ENCODE data around the gene ARHGAP15.

ARHGAP15 gene

DNA sequence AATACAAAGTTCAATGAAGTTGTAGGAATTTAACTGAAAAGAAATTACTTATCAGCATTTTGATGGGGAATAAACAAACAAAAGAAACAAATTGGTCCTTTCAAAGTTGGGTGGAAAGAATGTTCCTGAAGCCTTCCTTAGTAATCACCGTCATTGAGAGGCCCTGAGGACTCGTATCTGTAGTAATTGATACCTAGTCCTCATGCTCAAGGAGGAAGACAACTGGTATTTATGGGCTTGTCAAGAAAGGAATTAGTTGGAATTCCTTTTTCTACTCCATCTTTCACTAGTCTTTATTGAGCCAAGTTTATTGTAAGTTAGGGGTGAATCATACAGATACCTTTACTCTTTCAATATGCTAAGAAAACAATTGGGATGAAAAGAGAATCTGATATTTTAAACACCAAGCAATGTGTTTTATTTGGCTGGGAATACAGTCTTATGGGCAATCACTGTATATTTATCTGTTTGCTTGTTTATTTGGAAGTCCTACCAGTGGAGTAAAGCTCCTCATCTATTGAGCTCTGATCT, 324.8 kb downstream of the ARHGAP15 start:
- no peak for DNase-seq (ENCODE audit: low read depth)

DNA sequence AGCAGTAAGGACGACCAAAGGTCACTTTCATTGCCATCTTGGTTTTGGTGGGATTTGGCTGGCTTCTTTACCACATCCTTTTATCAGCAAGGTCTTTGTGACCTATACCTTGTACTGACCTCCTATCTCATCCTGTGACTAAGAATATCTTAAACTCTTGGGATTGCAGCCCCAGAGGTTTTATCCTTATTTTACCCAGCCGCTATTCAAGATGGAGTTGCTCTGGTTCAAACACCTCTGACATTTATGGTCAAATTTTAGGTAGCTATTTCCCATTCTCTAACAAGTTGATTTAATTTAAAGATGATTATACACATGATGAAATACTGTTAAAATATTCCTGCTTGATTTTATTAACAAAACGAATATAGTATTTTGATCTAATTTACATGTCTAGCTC, 326.1 kb downstream of the ARHGAP15 start:
- DNase-seq (ENCODE audit: low read depth): no peak

DNA sequence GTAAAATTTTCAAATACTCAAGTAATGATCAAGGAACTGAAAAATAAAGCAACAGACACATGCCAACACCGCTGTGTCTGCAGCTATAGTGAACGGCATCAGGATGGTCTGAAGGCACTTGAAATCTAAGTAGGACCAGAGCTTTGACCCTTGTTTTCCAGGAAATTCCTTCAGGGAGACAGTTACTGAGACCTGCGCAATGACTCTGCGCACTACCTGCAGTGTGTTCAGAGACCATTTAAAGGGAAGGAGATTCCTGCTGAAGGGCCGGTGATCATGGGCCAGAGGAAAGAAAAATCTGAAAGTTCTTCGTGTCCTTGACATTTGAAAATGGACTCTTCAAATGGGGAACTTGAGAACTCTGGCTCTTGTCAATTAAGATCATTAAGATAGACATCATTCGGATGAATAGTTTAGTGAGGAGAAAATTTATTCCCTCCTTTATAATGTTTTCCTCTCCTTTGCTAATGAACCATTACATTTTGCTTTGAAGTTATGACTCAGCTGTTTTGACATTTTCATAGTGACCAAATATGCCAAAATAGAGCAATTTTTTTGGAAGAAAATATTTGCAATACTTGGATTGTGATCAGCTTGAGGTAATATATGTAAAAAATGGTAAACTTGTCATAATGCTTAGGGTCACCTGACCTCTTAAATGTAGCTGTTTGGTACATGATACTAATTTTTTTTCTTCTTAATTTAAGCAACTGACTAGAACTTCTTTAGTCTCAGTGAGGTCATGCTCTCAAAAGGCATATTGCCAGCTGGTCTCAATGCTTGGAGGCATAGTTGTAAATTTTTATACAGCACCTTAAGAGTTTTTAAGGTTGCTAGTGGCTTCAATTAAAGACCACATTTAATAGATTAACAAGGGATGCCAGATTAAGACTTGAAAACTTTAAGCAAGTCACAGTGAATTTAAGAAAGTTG, 329.3 kb downstream of the ARHGAP15 start:
- no peak for DNase-seq (ENCODE audit: low read depth)

DNA sequence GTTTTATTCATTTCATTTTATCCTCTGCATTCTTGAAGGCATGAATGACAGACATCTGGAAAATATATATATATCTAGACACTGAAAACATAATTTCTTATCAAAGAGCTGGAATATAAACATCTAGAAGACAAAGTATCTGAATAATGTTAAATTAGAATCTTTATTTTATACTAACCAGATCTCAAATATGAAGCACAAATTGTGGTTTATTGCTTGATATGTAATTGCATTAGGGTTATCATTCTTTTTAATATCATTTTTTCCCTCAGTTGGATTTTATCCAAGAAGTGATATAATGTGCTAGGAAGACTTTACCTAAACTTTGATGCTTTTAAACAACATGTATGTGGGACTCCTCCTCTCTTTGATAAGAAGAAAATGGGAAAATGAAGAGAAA, 331.2 kb downstream of the ARHGAP15 start:
- no peak for DNase-seq (ENCODE audit: low read depth)

DNA sequence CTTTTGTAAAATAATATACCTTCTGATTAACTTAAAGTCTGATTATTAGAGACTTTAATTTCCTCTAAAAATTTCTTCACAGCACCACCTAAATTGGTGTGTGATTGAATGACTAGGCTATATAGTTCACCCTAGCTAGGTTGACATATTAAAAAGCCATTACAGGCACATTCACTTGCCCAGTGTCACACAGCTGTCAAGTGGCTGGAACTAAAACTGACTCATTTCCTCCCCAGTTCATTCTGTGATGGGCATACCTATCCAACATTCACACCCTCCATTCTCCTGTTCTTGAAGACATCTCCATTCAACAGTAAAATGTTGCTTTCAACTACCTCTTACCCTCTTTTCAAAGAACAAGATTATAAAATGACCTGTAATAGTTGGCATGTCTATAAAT, 334.5 kb downstream of the ARHGAP15 start:
- DNase-seq (ENCODE audit: low read depth): no peak

DNA sequence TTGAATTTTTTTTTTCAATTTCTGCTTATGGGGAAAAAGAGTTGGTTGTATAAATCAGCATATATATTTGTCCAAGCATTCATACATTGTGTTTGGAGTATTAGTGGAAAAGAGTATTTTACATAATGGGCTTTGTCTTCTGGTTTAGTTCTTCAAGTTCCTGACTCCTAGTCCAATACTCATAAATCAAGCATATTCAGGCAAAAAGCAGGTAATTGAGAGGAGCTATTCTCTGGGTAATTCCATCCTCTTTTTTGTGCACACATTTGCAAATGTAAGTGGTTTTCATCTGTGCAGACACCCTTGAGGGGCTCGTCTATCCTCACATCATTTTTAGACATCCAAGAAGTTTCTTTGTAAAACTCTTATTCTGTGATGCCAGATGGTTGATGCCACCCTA, 337.2 kb downstream of the ARHGAP15 start:
- no peak for DNase-seq (ENCODE audit: low read depth)

DNA sequence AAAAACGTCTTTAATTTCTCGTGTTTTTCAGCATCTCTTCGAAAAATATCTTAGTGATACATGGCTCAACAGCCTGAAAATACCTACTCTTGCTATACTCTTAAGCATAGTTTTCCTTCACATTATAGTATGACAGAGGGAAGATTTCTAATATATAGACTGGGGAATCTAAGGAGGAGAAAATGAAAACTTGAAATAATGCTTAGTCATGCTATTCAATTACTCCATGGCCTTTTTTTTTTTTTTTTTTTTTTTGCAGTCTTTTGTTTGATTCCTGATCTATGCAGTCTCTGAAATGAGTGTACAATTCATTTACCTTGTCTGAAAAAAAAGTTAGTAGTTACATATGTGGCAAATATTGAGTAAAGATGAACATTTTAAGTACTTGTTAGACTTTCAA, 337.8 kb downstream of the ARHGAP15 start:
- no peak for DNase-seq (ENCODE audit: low read depth)

DNA sequence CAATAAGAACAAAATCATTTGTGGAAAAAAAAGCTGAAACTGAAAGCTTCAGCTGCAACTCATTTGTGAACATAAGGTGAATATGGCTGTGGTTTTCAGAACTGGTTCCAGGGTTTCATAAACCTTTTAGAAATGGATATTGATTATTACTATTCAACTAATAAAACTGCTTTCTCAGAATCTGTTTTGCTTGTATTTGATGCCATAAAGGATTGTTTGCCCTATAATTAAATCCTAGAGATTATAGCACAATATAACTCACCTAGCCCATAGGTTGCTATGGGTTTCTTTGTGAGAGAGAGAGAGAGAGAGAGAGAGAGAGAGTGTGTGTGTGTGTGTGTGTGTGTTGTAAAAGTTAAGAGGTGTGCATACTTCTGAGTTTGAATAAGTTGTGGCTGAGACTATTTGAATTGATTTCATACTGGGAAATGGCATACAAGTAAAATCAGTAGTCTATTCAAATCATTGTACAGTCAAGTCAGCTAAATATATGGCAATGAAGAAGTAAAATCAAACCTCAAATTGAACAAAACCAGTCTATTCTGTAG, 339.2 kb downstream of the ARHGAP15 start:
- no peak for DNase-seq (ENCODE audit: low read depth)

DNA sequence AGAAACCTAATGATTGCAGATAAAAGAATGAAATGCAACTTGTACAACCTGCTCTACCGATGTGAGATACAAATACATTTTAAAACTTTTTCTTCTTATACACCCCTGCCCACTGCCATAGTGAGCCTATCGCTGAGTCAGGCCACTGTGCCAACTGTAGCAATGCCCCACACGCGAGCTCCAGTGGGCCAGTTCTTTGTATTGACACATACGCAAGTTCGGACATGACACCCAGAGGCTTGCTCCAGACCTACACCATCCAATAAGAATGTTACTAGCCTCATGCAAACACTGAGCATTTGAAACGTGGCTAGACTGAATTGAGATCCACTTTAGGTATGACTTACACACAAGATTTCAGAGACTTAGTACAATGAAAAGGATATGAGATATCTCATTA, 340.1 kb downstream of the ARHGAP15 start:
- no peak for DNase-seq (ENCODE audit: low read depth)

DNA sequence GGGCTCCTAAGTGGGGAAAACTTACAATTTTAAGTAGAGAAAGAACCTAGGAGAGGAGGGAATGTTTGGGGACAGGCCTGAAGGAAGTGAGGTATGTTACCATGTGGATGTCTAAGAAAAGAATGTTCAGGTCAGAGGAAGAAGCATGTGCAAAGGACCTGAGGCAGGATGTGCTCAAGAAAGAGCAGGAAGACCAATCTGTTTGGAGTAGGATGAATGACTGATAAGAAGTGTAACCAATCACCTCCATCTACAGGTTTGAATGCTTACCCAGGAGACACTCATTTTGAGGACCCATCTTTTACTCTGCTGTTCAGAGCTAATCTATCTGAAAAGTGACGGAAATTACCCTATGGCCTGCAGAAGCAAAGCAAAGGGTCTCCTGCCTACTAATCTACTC, 342.3 kb downstream of the ARHGAP15 start:
- DNase-seq (ENCODE audit: low read depth): no peak

DNA sequence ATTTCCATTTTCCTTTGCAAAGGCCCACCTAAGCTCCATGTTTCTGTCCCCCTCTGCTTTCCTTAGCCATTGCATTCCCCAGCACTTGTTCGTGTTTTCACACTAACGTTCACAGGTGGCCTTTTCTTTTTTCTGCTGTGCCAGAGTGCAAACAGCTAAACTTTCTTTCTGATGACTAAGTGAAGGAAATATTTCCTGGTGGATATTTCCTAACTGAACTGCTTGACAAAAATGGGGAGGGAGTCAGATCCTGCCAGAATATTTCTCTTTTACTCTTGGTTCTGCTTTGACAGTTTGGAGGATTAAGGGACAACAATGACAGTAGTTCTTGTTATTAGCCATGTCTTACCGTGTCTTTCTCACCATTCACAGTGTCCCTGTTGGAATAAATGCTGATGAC, 344.0 kb downstream of the ARHGAP15 start:
- no peak for DNase-seq (ENCODE audit: low read depth)

DNA sequence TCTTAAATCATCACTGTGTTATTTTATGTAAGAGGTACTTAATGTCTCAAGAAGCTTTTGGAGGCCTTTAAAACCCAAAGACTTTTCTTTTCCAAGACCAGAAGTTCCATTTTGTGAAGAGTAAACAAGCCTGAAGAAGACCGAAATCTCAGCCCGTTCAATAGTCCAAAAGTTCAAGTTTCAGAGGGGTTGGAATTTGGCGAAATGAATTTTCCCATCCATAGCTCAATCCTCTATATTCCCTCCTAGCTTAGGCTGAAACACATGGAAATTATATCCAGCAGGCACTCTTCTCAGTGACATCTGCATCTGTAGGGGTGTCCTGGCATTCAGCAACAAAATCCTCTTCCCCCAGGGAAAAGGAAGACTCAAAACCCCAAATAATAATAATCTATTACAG, 344.6 kb downstream of the ARHGAP15 start:
- DNase-seq (ENCODE audit: low read depth): no peak

DNA sequence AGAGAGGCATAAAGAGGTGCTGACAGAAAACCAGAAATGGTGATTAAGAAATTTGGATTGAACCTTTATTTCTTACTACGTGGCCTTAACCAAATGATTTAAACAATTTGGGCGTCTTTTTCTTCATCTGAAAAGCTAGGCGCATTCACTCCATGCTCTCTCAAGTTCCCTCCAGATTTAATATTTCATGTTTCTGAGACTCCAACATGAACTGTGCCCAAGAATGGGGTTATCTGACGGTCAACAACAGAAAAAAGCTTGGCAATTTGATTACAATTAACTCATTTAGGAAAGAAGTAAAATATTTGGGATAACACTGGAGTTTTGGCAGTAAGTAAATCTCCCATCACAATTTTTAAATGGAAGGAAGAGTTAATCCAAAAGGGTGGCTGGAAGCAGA, 345.4 kb downstream of the ARHGAP15 start:
- DNase-seq (ENCODE audit: low read depth): no peak

DNA sequence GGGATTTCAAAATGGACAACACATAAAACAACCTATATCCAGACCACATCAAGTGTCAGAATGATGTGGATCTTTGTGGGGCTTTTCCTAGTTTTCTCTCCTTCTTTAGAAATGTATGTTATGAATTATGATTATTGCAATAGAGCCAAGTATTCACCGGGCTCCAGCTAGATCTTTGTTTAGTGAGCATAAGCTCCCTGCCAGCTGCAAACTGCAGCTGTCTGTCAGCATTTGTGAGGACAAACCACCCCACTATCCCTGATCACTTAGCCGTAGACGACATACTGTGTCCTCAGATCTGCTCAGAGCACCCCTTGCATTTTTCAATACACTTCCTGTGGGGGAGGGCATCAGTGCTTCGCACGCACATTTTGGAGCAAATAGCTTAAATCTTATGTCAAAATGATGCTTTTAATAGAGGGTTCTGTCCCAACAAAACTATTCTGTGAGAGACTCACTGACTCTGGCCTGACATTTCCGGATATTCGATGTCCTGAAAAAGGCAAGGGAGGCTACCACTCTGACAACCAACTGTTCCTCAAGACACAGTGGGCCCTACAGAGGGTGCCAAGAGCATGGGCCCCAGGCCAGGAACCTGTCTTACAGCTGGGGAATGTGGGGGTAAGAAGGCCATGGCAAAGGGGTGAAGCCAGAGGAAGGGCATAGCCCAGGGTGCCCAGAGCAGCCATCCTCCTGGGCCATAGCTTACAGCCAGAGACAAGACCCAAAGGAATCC, 346.0 kb downstream of the ARHGAP15 start:
- no peak for DNase-seq (ENCODE audit: low read depth)

DNA sequence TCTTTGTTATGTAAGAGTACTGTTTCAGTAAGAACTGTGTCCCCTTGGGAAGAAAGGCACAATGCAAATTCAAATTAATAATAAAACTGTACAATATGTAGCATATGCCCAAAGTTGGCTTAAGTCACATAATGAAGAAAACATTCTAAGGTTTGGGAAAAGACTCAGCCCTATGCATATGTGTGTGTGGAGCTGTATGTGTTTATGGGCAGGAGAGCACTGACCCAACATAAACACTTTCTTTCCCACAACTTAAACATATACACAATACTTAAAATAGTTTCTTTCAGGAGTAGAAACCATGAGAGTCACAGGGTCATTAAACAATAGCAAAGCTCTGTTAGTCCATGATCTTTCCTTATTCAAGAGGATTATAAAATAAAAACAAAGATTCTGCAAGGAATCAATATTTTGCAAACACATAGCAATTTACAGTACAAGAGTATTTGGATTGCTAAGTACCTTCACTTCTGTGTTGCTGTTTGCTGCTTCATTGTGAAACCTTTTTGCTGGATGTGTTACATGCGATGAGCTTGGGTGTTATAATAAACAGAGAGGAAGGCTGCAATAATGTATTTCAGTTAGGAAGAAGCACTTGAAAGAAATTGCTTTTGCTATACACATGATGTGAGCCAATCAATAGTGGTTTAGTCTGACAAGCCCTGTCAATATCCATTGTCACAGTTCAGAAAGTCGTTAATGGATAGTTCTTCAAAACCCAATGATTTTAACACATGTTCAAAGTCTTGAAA, 347.3 kb downstream of the ARHGAP15 start:
- DNase-seq (ENCODE audit: low read depth): no peak

DNA sequence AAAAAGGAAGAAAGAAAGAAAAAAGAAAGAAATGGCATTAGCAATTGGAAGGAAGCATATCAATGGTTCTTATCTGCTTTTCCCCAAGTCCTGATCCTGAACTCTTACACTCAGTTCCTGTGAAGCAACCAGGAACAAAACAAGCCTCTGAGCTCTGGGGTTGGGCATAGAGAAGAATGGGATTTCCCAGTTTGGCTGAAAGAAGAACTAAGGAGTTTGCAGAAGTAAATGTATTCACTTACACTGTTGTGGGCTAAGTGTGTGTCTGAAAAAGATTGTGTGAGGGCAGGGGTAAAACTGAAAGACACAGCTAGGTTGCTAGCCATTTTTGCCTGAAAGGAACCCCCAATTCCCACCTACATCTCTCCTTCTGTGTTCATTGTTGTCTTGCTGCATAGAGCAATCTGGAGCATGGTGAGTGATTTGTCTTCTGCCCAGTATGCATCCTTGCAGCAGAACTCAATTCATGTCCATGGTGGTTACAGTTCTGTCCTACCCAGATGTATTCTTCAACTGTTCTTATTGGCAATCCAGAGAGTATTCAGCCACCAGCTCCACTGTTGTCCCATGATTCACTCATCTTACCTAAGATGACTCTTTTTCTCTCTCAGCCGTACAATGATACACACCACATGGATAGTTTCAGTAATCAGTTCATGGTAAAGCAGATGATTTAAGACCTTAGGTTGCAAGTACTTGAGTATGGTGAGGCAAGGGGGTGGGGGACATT, 348.7 kb downstream of the ARHGAP15 start:
- no peak for DNase-seq (ENCODE audit: low read depth)

DNA sequence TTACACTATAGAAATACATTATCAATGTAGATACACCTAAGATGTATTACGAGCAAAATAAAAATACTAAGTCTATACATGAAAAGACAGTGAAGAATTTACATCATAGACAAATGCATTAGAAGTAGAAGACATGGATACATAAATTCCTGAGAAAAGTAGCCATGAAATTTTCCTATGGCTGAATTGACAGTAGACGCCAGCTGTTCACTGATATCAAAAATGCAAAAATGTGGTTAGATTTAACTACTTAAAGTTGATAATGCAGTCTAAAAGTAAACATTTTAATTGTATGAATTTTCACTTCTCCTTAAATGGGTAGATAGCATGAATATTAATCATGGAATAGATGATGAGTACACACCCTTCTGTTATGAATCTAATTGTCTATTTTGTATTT, 350.9 kb downstream of the ARHGAP15 start:
- DNase-seq (ENCODE audit: low read depth): no peak

DNA sequence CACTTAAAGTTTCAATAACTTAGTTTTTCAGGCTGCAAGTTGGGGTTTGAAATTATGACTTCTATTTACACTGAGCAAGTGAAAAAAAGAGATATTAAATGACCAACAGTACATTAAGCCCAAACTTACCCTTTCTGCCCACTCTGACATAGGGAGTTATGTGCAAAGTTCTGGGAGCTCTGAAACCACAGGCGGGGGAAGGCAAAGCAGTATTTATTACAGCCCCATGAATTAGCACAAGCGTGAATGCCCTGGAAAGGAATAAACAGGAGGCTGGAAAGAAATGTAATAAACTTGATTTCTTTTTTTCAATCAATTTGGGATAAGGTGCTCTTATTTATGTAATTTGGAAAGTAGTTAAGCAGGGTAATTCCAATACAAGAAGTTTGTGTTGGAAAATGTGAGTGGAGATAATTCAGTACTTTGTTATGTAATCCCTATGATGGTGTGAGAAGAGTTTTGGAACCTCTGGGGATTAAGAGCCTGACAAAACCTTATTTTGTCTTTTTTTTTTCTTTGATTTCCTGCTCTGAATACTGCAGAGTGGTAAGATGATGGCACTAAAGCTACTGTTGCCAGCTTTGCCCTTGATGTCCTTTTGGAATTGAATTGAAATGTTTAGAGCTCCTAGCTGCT, 351.5 kb downstream of the ARHGAP15 start:
- DNase-seq (ENCODE audit: low read depth): no peak

DNA sequence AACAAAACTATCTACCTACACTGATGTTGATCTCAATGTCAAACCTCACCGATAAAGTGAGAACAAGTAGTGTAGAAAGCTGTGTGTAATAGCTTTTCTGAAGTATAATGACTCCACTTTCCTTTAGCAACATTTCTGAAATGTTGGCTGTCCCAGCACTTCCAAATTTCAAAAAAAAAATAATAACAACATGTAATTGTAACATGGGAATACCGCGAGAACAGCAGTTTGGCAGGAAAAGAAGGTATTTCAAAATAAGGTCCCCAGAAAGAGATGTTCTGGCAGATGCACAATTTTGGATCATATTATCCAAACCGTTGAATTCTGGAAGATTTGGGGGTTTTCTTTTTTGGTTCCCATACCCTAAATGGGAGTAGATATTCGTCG, 352.0 kb downstream of the ARHGAP15 start:
- DNase-seq (ENCODE audit: low read depth): no peak

DNA sequence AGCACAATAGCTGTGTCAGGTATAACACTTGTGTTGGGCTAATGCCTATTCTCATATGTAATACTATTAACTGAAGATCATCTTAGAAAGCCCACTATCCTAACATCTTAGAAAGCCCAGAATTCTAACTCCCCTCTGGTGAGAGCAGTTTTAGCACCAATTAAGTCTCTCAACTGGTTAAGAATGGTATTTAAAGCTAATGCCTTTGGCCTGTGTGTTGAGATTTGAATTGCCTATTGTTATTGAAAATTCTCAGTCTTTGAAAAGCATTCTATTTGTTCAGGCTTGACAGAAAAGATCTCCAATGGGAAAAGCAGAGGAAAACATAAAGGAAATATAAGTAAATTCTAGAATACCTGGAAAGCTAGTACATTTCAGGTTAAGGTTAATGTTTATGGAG, 352.5 kb downstream of the ARHGAP15 start:
- DNase-seq (ENCODE audit: low read depth): no peak

DNA sequence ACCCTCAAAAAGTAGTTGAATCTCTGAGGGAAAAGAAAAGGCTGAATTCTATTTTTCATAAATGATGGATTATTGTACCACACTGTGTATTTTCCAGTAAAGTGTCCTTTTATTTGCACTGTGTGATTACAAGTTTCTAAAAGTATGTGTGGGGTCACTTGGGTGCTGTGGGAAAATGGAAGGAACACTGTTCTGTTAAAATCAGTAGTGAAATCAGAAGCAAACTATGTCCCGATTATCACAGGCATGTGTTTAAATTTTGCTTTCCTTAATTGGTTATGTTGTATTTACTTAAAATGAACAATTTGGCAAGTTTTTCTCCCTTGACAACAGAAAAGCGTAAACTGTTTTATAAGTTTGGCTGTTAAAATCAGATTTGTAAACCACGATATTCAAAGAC, 353.1 kb downstream of the ARHGAP15 start:
- DNase-seq (ENCODE audit: low read depth): no peak
